Measurements from ENCODE around the gene LRRIQ3.

GRCh38 chr1:74161497-74161896, 36.5 kb downstream of the LRRIQ3 start:
- no peak for TF ChIP-seq POLR2A (IDR thresholded peaks at IDR 0.05)
- TF ChIP-seq, protein P1, sequence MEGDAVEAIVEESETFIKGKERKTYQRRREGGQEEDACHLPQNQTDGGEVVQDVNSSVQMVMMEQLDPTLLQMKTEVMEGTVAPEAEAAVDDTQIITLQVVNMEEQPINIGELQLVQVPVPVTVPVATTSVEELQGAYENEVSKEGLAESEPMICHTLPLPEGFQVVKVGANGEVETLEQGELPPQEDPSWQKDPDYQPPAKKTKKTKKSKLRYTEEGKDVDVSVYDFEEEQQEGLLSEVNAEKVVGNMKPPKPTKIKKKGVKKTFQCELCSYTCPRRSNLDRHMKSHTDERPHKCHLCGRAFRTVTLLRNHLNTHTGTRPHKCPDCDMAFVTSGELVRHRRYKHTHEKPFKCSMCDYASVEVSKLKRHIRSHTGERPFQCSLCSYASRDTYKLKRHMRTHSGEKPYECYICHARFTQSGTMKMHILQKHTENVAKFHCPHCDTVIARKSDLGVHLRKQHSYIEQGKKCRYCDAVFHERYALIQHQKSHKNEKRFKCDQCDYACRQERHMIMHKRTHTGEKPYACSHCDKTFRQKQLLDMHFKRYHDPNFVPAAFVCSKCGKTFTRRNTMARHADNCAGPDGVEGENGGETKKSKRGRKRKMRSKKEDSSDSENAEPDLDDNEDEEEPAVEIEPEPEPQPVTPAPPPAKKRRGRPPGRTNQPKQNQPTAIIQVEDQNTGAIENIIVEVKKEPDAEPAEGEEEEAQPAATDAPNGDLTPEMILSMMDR (IDR thresholded peaks at IDR 0.05): no peak
